Thymus (tissue), 11 donors: ENCODE measurements around the gene PRPF40A. TPM values are rescaled to one million over a fixed set of nuclear protein-coding genes. Genes with fewer than 3 reads are reported as not detected.
"Not testable (repeated sequence)": the region's sequence is repeated elsewhere in the genome, so short reads cannot be mapped to it uniquely, and the experiment has no call there.

Source experiments
- DNase-seq, 9 donors: peaks; one replicate each; pipeline ENCODE4 v3.0.0-alpha.2; 2013; ENCODE audit warnings: low spot score in 9 of 9, low read depth in 6 of 9, missing footprints in 1 of 9
- H3K27ac ChIP-seq, 2 donors: one replicate each; pipeline ENCODE4 v1.5.1; 2013; ENCODE audit warnings: control low read depth in 1 of 2, low read depth in 1 of 2, low read length in 1 of 2, mild to moderate bottlenecking in 1 of 2, moderate library complexity in 1 of 2
- H3K27me3 ChIP-seq, 2 donors: one replicate each; pipeline ENCODE4 v1.5.1; 2013; ENCODE audit warnings: low read length in 1 of 2; ENCODE audit not compliant: control insufficient read depth in 2 of 2, insufficient read depth in 1 of 2
- H3K36me3 ChIP-seq, 2 donors: one replicate each; pipeline ENCODE4 v1.5.1; 2013; ENCODE audit warnings: low read length in 1 of 2, mild to moderate bottlenecking in 1 of 2, moderate library complexity in 1 of 2; ENCODE audit not compliant: control insufficient read depth in 2 of 2, insufficient read depth in 2 of 2
- H3K4me1 ChIP-seq, 2 donors: one replicate each; pipeline ENCODE4 v1.5.1; 2013; ENCODE audit warnings: low read length in 2 of 2; ENCODE audit not compliant: control insufficient read depth in 2 of 2, insufficient read depth in 2 of 2
- H3K4me3 ChIP-seq, 2 donors: one replicate each; pipeline ENCODE4 v1.5.1; 2013; ENCODE audit warnings: low read length in 2 of 2, control low read depth in 1 of 2, mild to moderate bottlenecking in 1 of 2
- H3K9me3 ChIP-seq, 2 donors: one replicate each; pipeline ENCODE4 v1.5.1; 2013; ENCODE audit warnings: low read length in 1 of 2, mild to moderate bottlenecking in 1 of 2; ENCODE audit not compliant: control insufficient read depth in 2 of 2, insufficient read depth in 1 of 2
- WGBS: extraction: QIAGEN DNeasy Blood & Tissue Kit; methylation state at CpG from one replicate; pipeline ENCODE4 v1.1.7; 2013; 5-methylcytosine and 5-hydroxymethylcytosine counted together
- polyA plus RNA-seq: library from polyadenylated mRNA; stranded (reverse); fragments of 200-250 nt; gene quantifications from one replicate; pipeline ENCODE4 v1.2.3, GENCODE V29; 2013
- total RNA-seq: library from RNA; stranded (reverse); fragments of 120-200 nt; gene quantifications from one replicate; pipeline ENCODE4 v1.2.4, GENCODE V29; 2013
- donor health status: healthy.

PRPF40A gene
- total and polyA plus RNA-seq, 2 donors: 31.9 to 127 TPM

GRCh38 chr2:152722639-152723038 is 5.4 kb upstream of the PRPF40A start:
- H3K27ac ChIP-seq, H3K9me3 ChIP-seq, H3K27me3 ChIP-seq, DNase-seq, H3K4me3 ChIP-seq, H3K36me3 ChIP-seq: not testable (repeated sequence)
- WGBS: 96% methylated on average over 8 of the region's 8 CpGs
- peaks cover 0 to 14% of the 10 kb centered on the region in 2 donors for H3K4me1 ChIP-seq

GRCh38 chr2:152720794-152721193 is 3.5 kb upstream of the PRPF40A start:
- Histone ChIP-seq H3K27ac (no peak overlapping the region), H3K36me3 (no peaks in the 10 kb centered on the region), H3K4me1 (peaks cover 2 to 16% of the 10 kb centered on the region in 2 donors), H3K27me3 (no peaks in the 10 kb centered on the region), H3K4me3 (no peak overlapping the region), H3K9me3 (no peaks in the 10 kb centered on the region)
- 98% methylated on average over 2 of the region's 2 CpGs for WGBS
- DNase-seq: no peak

GRCh38 chr2:152718909-152719645 is 1.8 kb upstream of the PRPF40A start:
- Histone ChIP-seq H3K36me3 (peaks cover 0 to 8% of the 10 kb centered on the region in 2 donors), H3K27ac (peak overlapping the region; percentile 91 to 95), H3K9me3 (no peaks in the 10 kb centered on the region), H3K27me3 (no peaks in the 10 kb centered on the region), H3K4me3 (peak overlapping the region; percentile 86 to 98), H3K4me1 (peaks cover 3 to 17% of the 10 kb centered on the region in 2 donors)
- peak in 4 of 9 donors; percentile 13 to 51 (median 24) for DNase-seq
- 10% methylated on average over 23 of the region's 23 CpGs for WGBS

- H3K36me3 ChIP-seq: peaks cover 0 to 14% of the 10 kb centered on the region in 2 donors
- DNase-seq: peak; percentile 90 to 97 (median 92)
- under 1% methylated on average over 87 of the region's 87 CpGs for WGBS
- H3K9me3 ChIP-seq: no peaks in the 10 kb centered on the region
- peak within 1 kb of the TSS; percentile 86 to 98 for H3K4me3 ChIP-seq
- H3K4me1 ChIP-seq: peaks cover 3 to 17% of the 10 kb centered on the region in 2 donors
- peak within 1 kb of the TSS; percentile 91 to 95 for H3K27ac ChIP-seq
- no peaks in the 10 kb centered on the region for H3K27me3 ChIP-seq
These were observed 1.0 kb upstream of the PRPF40A start, which contains the start of gene ARL6IP6 for GRCh38 chr2:152718076-152718908. Gene ARL6IP6, plus strand, starts transcription at chr2:152718620. Its CDS starts 5 bp downstream, at chr2:152718625.

GRCh38 chr2:152716805-152717227 is 445 bp downstream of the PRPF40A start:
- H3K27me3 ChIP-seq: no peaks in the 10 kb centered on the region
- H3K36me3 ChIP-seq: peaks cover 3 to 24% of the 10 kb centered on the region in 2 donors
- peak overlapping the region; percentile 86 to 98 for H3K4me3 ChIP-seq
- under 1% methylated on average over 13 of the region's 13 CpGs for WGBS
- peaks cover 3 to 17% of the 10 kb centered on the region in 2 donors for H3K4me1 ChIP-seq
- H3K27ac ChIP-seq: peak overlapping the region; percentile 91 to 94
- peak in 1 of 9 donors; percentile 64 for DNase-seq
- H3K9me3 ChIP-seq: no peaks in the 10 kb centered on the region

- DNase-seq: peak in 3 of 9 donors; percentile 8 to 38 (median 10)
- Histone ChIP-seq H3K4me1 (peaks cover 3 to 17% of the 10 kb centered on the region in 2 donors), H3K27ac (no peak overlapping the region), H3K36me3 (peaks cover 3 to 30% of the 10 kb centered on the region in 2 donors), H3K27me3 (no peaks in the 10 kb centered on the region), H3K9me3 (no peaks in the 10 kb centered on the region), H3K4me3 (peak overlapping the region; percentile 86 to 98)
- 60% methylated on average over 8 of the region's 8 CpGs for WGBS
These were observed 1.3 kb downstream of the PRPF40A start for GRCh38 chr2:152715854-152716428.

DNA sequence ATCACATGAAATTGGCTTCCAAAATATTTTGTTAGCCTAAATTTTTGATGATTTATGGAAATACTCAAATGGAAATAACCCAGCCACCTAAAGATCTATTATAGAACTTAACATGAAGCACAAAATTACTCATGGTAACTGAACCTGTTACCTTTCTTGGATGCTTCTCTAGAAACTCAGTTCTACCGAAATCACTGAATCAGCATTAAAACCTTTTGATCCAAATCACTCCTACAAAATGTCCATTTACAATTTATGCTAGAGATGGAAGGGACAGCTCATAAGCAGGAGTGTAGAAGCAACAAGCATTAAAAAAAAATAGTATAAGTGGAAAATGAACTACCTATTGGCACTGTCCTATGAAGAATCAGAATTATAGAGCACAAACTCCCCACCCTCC is 2.1 kb downstream of the PRPF40A start:
- H3K4me3 ChIP-seq: no peak overlapping the region
- no peaks in the 10 kb centered on the region for H3K27me3 ChIP-seq
- peaks cover 3 to 14% of the 10 kb centered on the region in 2 donors for H3K4me1 ChIP-seq
- no peak overlapping the region for H3K27ac ChIP-seq
- no peak for DNase-seq
- WGBS: 98% methylated on average over 1 of the region's 1 CpG
- H3K9me3 ChIP-seq: no peaks in the 10 kb centered on the region
- H3K36me3 ChIP-seq: peaks cover 3 to 38% of the 10 kb centered on the region in 2 donors

DNA sequence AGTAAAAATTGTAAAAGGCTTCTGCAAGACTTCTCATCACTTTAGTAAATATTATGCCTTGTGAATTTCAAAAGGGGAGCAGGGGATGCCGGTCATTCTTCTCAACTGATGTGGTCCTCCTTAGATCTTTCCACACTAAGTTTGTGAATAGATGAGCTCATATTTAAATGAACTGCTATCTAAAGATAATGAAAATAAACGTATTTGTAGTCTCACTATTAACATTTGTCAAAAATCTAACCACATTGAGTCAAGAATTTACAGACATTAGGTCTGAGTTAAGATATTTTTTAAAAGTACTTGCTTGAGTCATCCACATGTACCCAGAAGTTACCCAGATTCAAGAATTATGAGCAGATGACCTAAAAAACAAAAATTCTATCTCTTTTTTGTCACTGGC is 6.5 kb downstream of the PRPF40A start:
- WGBS: 96% methylated on average over 2 of the region's 2 CpGs
- no peaks in the 10 kb centered on the region for H3K27me3 ChIP-seq
- no peak overlapping the region for H3K27ac ChIP-seq
- no peak overlapping the region for H3K4me3 ChIP-seq
- peaks cover 0 to under 1% of the 10 kb centered on the region in 2 donors for H3K4me1 ChIP-seq
- DNase-seq: no peak
- H3K9me3 ChIP-seq: no peaks in the 10 kb centered on the region
- peaks cover 20 to 66% of the 10 kb centered on the region in 2 donors for H3K36me3 ChIP-seq
